ENCODE data around the gene TNK1. TPM values are rescaled to one million over a fixed set of nuclear protein-coding genes. Genes with fewer than 3 reads are reported as not detected.

TNK1 gene
- total RNA-seq, 1 experiment from 2014 or later = 10.1 TPM

- Mint-ChIP-seq H3K4me3 (peak overlapping the region in 1 of 2 experiments; percentile 28; a peak in 1 of 5 replicates), H3K27me3 (ENCODE audit: low read depth) (peaks cover 48% of the 10 kb centered on the region), H3K4me1 (peaks cover 21 to 25% of the 10 kb centered on the region in 2 experiments), H3K36me3 (ENCODE audit: insufficient read depth in 1 of 3, low read depth in 3 of 3) (peaks cover 7 to 25% (median 24%) of the 10 kb centered on the region in 3 experiments; a peak in 6 of 7 replicates), H3K9me3 (peaks cover 5 to 7% of the 10 kb centered on the region in 2 experiments), H3K27ac (no peak overlapping the region)
- peaks cover 11% of the 10 kb centered on the region; the same call in 1 of the 2 replicates for H3K27me3 ChIP-seq (ENCODE audit: insufficient read depth, low read length)
- H2BK12ac ChIP-seq (ENCODE audit: insufficient read length, low read depth, low read length) = no peak overlapping the region
- H4K8ac ChIP-seq (replicated peaks; ENCODE audit: insufficient read length, low read depth, low read length) = no peak overlapping the region
- H2BK120ac ChIP-seq (ENCODE audit: low read depth, low read length, poor library complexity, severe bottlenecking) = no peak overlapping the region
- TF ChIP-seq, protein P1, sequence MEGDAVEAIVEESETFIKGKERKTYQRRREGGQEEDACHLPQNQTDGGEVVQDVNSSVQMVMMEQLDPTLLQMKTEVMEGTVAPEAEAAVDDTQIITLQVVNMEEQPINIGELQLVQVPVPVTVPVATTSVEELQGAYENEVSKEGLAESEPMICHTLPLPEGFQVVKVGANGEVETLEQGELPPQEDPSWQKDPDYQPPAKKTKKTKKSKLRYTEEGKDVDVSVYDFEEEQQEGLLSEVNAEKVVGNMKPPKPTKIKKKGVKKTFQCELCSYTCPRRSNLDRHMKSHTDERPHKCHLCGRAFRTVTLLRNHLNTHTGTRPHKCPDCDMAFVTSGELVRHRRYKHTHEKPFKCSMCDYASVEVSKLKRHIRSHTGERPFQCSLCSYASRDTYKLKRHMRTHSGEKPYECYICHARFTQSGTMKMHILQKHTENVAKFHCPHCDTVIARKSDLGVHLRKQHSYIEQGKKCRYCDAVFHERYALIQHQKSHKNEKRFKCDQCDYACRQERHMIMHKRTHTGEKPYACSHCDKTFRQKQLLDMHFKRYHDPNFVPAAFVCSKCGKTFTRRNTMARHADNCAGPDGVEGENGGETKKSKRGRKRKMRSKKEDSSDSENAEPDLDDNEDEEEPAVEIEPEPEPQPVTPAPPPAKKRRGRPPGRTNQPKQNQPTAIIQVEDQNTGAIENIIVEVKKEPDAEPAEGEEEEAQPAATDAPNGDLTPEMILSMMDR (conservative IDR thresholded peaks at IDR 0.05) = no peak
- H3K4me1 ChIP-seq (ENCODE audit: insufficient read depth, low read length) = no peaks in the 10 kb centered on the region
- H3K4ac ChIP-seq (ENCODE audit: low read depth, low read length) = no peak overlapping the region
- H3K79me1 ChIP-seq (ENCODE audit: insufficient read depth, low read depth, low read length, poor library complexity, severe bottlenecking) = no peaks in the 10 kb centered on the region
- H2AFZ ChIP-seq (ENCODE audit: low read length) = no peak overlapping the region
- no peak overlapping the region for H3K56ac ChIP-seq (ENCODE audit: insufficient read length, low read depth, low read length)
- no peak overlapping the region for H2BK20ac ChIP-seq (ENCODE audit: low read depth, low read length, poor library complexity, severe bottlenecking)
- no peaks in the 10 kb centered on the region for H3K9me3 ChIP-seq (ENCODE audit: control insufficient read depth, low read depth, low read length)
- H2BK15ac ChIP-seq (ENCODE audit: low read depth, low read length) = no peak overlapping the region
- H3T11ph ChIP-seq (ENCODE audit: low read length) = no peak overlapping the region
- no peak overlapping the region for H3K4me2 ChIP-seq (ENCODE audit: insufficient read depth, insufficient read length, low read length)
- peaks cover 17% of the 10 kb centered on the region for H3K23me2 ChIP-seq (ENCODE audit: insufficient read length, low read depth, low read length, poor library complexity, severe bottlenecking)
- WGBS (ENCODE audit: extremely low coverage, insufficient read length, low lambda C conversion rate) = no CpG with 5 or more reads among the region's 10 CpGs
- H3K9ac ChIP-seq (ENCODE audit: extremely low read depth, insufficient read length, low read length) = no peak overlapping the region
- no peak for DNase-seq
- no peak overlapping the region for H3K23ac ChIP-seq (ENCODE audit: insufficient read length, low read depth, low read length)
- H2BK5ac ChIP-seq (ENCODE audit: insufficient read length, low read length) = no peak overlapping the region
- no peak overlapping the region for H4K5ac ChIP-seq (ENCODE audit: insufficient read length, low read depth, low read length)
- H3K27ac ChIP-seq (ENCODE audit: insufficient read length, low read depth, low read length) = no peak overlapping the region
- H4K91ac ChIP-seq (ENCODE audit: insufficient read length, low read depth, low read length) = no peak overlapping the region
- no peak overlapping the region for H2AK5ac ChIP-seq (ENCODE audit: insufficient read length, low read length)
- no peak overlapping the region for H3K18ac ChIP-seq (ENCODE audit: insufficient read length, low read depth, low read length)
- no peaks in the 10 kb centered on the region for H3K79me2 ChIP-seq (ENCODE audit: insufficient read depth, low read length)
- no peak overlapping the region for H3K14ac ChIP-seq (ENCODE audit: insufficient read depth, low read length)
- no peaks in the 10 kb centered on the region for H4K20me1 ChIP-seq (ENCODE audit: control insufficient read depth, insufficient read depth, insufficient read length)
These were observed 2.0 kb downstream of the TNK1 start for GRCh38 chr17:7382901-7383300.

Measured in H9 (cell line).